ENCODE measurements around the gene PRMT3.
A peak's percentile ranks its signal among the peaks of the same experiment; 100 is the strongest.

Gene PRMT3

DNA sequence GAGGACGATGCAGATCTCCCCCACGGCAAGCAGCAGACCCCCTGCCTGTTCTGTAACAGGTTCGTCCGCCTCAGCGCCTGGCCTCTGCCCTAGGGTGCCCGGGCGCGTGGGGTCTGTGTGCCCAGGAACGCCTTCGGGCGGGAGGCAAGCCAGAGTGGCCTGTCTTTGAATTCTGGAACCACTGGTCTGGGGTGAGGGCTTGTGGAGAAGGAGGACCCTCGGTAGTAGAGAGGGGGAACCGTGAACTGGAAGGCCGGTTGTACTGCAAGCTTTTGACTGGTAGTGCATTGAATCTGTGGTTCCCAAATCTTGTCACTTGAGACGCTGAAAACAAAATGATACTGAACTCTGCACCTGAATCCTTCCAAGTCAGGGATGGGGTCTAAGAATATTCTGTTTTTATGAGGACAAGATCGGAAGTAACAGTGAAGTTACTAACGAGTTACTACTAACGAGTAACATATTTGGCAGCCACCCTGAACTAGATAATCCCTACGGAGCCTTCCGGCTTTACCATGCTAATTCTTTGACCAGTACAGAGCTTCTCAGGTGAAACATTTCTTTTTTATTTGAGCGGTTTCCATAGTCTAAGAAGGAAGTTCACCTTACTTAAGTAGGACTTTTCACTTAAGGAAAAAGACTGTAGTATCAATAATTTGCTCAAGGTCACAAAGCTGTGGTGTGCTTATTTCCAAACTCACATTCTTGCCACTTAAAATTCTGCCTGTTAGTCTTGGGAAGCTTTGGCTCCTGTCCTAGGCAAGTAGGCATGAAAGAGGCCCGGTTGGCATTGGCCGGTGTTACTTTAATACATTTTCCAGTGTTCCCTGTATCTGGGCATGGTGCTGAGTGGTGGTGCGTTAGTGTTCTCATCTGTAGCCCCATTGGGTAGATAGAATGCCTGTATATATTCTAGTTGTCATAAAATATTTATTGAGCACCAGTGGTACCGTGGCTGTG lies 860 bp downstream of the PRMT3 start:
- TF ChIP-seq, protein P1, sequence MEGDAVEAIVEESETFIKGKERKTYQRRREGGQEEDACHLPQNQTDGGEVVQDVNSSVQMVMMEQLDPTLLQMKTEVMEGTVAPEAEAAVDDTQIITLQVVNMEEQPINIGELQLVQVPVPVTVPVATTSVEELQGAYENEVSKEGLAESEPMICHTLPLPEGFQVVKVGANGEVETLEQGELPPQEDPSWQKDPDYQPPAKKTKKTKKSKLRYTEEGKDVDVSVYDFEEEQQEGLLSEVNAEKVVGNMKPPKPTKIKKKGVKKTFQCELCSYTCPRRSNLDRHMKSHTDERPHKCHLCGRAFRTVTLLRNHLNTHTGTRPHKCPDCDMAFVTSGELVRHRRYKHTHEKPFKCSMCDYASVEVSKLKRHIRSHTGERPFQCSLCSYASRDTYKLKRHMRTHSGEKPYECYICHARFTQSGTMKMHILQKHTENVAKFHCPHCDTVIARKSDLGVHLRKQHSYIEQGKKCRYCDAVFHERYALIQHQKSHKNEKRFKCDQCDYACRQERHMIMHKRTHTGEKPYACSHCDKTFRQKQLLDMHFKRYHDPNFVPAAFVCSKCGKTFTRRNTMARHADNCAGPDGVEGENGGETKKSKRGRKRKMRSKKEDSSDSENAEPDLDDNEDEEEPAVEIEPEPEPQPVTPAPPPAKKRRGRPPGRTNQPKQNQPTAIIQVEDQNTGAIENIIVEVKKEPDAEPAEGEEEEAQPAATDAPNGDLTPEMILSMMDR (IDR thresholded peaks at IDR 0.05; ENCODE audit: unreplicated experiment in 3 of 3): no peak
- H3K9me3 Mint-ChIP-seq: no peaks in the 10 kb centered on the region
- H3K36me3 Mint-ChIP-seq (ENCODE audit: low read depth): peaks cover 13% of the 10 kb centered on the region
- peaks cover 11% of the 10 kb centered on the region for H3K4me1 Mint-ChIP-seq
- H3K27ac Mint-ChIP-seq: peak overlapping the region; percentile 56 to 94 (median 87)
- H3K4me3 Mint-ChIP-seq: peak overlapping the region; percentile 98 to 99 (median 99)
- no peaks in the 10 kb centered on the region for H3K27me3 Mint-ChIP-seq (ENCODE audit: low read depth)

DNA sequence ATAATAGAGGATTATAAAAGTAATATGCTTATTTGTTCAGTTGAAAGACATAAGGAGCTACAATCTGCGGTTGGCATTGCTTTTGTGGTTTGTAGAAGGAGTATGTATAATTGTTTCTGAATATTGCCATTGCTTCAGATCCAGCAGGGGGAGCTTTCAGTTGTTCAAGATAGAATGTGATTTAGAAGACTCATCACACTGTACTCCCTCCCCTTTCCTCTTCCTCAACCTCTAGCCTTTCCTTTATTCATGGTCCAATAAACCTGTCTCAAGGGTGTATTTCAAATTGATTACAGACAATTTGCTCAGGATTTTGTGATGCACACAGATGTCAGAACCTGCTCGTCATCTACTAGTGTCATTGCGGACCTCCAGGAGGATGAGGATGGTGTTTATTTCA lies 9.8 kb downstream of the PRMT3 start:
- Mint-ChIP-seq H3K4me3 (no peak overlapping the region), H3K4me1 (no peaks in the 10 kb centered on the region), H3K36me3 (ENCODE audit: low read depth) (peaks cover 38% of the 10 kb centered on the region), H3K9me3 (no peaks in the 10 kb centered on the region), H3K27ac (no peak overlapping the region), H3K27me3 (ENCODE audit: low read depth) (no peaks in the 10 kb centered on the region)
- TF ChIP-seq, protein P1 (IDR thresholded peaks at IDR 0.05; ENCODE audit: unreplicated experiment in 3 of 3): peak; percentile 54 to 64 (median 58)

DNA sequence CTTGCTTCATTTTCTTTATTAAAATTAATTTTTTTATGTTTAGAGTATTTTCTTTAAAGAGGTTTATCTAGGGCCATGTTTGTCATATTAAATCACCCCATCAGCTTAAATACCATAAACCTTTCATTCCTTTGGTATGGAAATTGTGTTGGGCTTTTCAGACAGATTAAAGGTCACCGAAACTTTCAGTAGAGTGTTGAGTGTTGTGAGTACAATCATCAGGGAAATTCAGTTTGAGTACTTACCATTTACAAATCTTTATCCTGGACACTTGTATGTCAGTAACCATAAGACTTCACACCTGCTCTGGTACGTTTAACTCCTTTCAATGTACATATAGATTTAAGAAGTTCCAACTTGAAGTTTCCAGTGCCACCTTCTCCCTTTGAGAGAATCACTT lies 12.0 kb downstream of the PRMT3 start:
- H3K4me3 Mint-ChIP-seq: no peak overlapping the region
- H3K36me3 Mint-ChIP-seq (ENCODE audit: low read depth): peaks cover 41% of the 10 kb centered on the region
- H3K27me3 Mint-ChIP-seq (ENCODE audit: low read depth): no peaks in the 10 kb centered on the region
- H3K9me3 Mint-ChIP-seq: no peaks in the 10 kb centered on the region
- H3K27ac Mint-ChIP-seq: no peak overlapping the region
- H3K4me1 Mint-ChIP-seq: no peaks in the 10 kb centered on the region
- TF ChIP-seq, protein P1 (IDR thresholded peaks at IDR 0.05; ENCODE audit: unreplicated experiment in 3 of 3): no peak

DNA sequence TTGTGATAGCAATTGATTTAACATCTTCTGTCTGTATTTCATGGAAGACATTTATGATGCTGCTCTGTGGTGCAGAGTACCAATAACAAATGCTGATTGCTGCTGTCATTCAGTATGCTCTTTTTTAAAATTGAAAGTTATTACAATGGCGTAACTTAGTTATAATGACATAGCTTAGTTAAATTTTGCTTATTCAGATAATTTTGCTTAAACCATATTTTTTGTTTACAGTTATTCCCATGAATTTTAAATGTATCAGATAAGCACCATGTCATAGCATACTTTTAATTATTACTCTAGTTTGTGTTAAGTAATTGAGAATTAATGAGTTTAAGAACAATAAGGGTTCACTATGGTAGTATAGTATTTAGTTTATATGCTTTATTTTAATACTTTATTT lies 15.5 kb downstream of the PRMT3 start:
- TF ChIP-seq, protein P1 (IDR thresholded peaks at IDR 0.05; ENCODE audit: unreplicated experiment in 3 of 3): no peak
- Mint-ChIP-seq H3K9me3 (no peaks in the 10 kb centered on the region), H3K27me3 (ENCODE audit: low read depth) (no peaks in the 10 kb centered on the region), H3K27ac (no peak overlapping the region), H3K4me3 (no peak overlapping the region), H3K36me3 (ENCODE audit: low read depth) (peaks cover 29% of the 10 kb centered on the region), H3K4me1 (no peaks in the 10 kb centered on the region)

DNA sequence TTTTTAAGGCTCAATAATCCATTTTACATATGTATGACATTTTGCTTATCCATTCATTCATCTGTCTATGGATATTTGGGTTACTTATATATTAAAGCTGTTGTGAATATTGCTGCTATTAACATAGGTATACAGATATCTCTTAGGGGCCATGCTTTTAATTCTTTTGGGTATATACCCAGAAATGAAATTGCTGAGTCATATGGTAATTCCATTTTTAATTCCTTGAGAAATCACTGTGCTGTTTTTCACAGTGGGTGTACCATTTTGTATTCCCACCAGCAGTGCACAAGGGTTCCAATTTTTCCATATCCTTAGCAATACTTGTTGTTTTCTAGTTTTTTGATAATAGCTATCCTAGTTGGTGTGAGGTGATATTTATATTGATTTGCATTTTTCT lies 19.0 kb downstream of the PRMT3 start:
- H3K4me1 Mint-ChIP-seq: no peaks in the 10 kb centered on the region
- no peaks in the 10 kb centered on the region for H3K27me3 Mint-ChIP-seq (ENCODE audit: low read depth)
- H3K9me3 Mint-ChIP-seq: no peaks in the 10 kb centered on the region
- H3K36me3 Mint-ChIP-seq (ENCODE audit: low read depth): peaks cover 19% of the 10 kb centered on the region
- no peak overlapping the region for H3K4me3 Mint-ChIP-seq
- TF ChIP-seq, protein P1 (IDR thresholded peaks at IDR 0.05; ENCODE audit: unreplicated experiment in 3 of 3): no peak
- no peak overlapping the region for H3K27ac Mint-ChIP-seq

DNA sequence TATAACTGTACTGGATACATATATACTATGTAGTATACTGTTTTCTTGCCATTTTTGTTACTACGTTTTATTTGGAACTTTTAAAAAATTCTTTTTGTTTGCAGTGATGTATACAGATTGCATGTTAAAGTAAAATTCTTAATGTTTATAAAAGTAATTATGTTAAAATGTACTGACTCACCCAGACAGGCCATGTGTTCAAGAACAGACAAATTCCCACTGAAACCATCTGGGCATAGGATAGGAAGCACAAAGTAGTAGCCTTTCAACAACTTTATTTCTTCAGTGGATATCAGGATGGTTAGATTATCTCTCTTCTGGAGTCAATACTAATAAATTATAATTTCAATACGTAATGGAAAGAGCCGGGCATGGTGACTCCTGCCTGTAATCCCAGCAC lies 19.8 kb downstream of the PRMT3 start:
- Mint-ChIP-seq H3K9me3 (no peaks in the 10 kb centered on the region), H3K36me3 (ENCODE audit: low read depth) (peaks cover 24% of the 10 kb centered on the region), H3K27ac (no peak overlapping the region), H3K27me3 (ENCODE audit: low read depth) (no peaks in the 10 kb centered on the region), H3K4me3 (no peak overlapping the region), H3K4me1 (no peaks in the 10 kb centered on the region)
- TF ChIP-seq, protein P1 (IDR thresholded peaks at IDR 0.05; ENCODE audit: unreplicated experiment in 3 of 3): no peak

All from nephron (organoid).